CD14-positive monocyte (primary cell): ENCODE data around the gene ERFE. TPM values are rescaled to one million over a fixed set of nuclear protein-coding genes. Genes with fewer than 3 reads are reported as not detected.

Experiments
- DNase-seq, 3 donors: peaks; one replicate each; pipeline ENCODE4 v3.0.0-alpha.2; 2011 to 2022
- H2AFZ ChIP-seq: 2 replicates; pipeline ENCODE4 v1.6.0; 2012; ENCODE audit warnings: mild to moderate bottlenecking, low read depth, low read length, inconsistent platforms; ENCODE audit not compliant: insufficient read depth, poor library complexity, severe bottlenecking
- H3K27ac ChIP-seq, 2 donors: 1 replicate in 1 of 2; 2 replicates in 1 of 2; pipeline ENCODE4 v1.5.1; 2012 to 2013; ENCODE audit warnings: low read length in 2 of 2, control low read depth in 1 of 2, inconsistent platforms in 1 of 2, low read depth in 1 of 2, mild to moderate bottlenecking in 1 of 2
- H3K27me3 ChIP-seq, 2 donors: one replicate each; pipeline versions ENCODE4 v1.6.0 to v1.6.1; 2011 to 2013; ENCODE audit warnings: low read length in 2 of 2; ENCODE audit not compliant: control insufficient read depth in 2 of 2, insufficient read depth in 2 of 2
- H3K36me3 ChIP-seq, 2 donors: replicated peaks in 1 of 2; 1 replicate in 1 of 2; 2 replicates in 1 of 2; pipeline versions ENCODE4 v1.5.1 to v1.6.1; 2012 to 2013; ENCODE audit warnings: low read length in 2 of 2, control low read depth in 1 of 2, inconsistent platforms in 1 of 2, mild to moderate bottlenecking in 1 of 2; ENCODE audit not compliant: insufficient read depth in 2 of 2, control insufficient read depth in 1 of 2
- H3K4me1 ChIP-seq, 2 donors: 1 replicate in 1 of 2; 2 replicates in 1 of 2; pipeline versions ENCODE4 v1.5.1 to v1.6.1; 2012 to 2013; ENCODE audit warnings: low read length in 2 of 2, control low read depth in 1 of 2, inconsistent platforms in 1 of 2, mild to moderate bottlenecking in 1 of 2, moderate library complexity in 1 of 2; ENCODE audit not compliant: insufficient read depth in 2 of 2, control insufficient read depth in 1 of 2
- H3K4me2 ChIP-seq: replicated peaks from 2 replicates; pipeline ENCODE3; 2012; ENCODE audit warnings: low read length, moderate library complexity, mild to moderate bottlenecking; ENCODE audit not compliant: poor library complexity, severe bottlenecking; ENCODE audit errors: extremely low read depth
- H3K4me3 ChIP-seq, 3 experiments: fragments of 200-600 bp in 1 of 3; sonication (generic) in 1 of 3; replicated peaks in 1 of 3; 1 replicate in 2 of 3; 2 replicates in 1 of 3; pipeline ENCODE4 v1.5.1; 2011 to 2013; ENCODE audit warnings: low read length in 3 of 3, mild to moderate bottlenecking in 3 of 3, control low read depth in 2 of 3, low read depth in 2 of 3, inconsistent platforms in 1 of 3, moderate library complexity in 1 of 3
- H3K79me2 ChIP-seq: 2 replicates; pipeline ENCODE4 v1.6.0; 2012; ENCODE audit warnings: mild to moderate bottlenecking, control low read depth, inconsistent platforms, low read length, moderate library complexity; ENCODE audit not compliant: insufficient read depth
- H3K9ac ChIP-seq: 2 replicates; pipeline ENCODE4 v1.6.0; 2017; ENCODE audit warnings: low read length, mild to moderate bottlenecking; ENCODE audit not compliant: insufficient read depth, poor library complexity, severe bottlenecking
- H3K9me3 ChIP-seq, 2 donors: replicated peaks in 1 of 2; 1 replicate in 1 of 2; 2 replicates in 1 of 2; pipeline versions ENCODE4 v1.5.1 to v1.6.1; 2012 to 2013; ENCODE audit warnings: low read length in 2 of 2, control low read depth in 1 of 2; ENCODE audit not compliant: control insufficient read depth in 1 of 2, insufficient read depth in 1 of 2
- H4K20me1 ChIP-seq: 2 replicates; pipeline ENCODE4 v1.6.0; 2012; ENCODE audit warnings: mild to moderate bottlenecking, low read length, control low read depth, moderate library complexity; ENCODE audit not compliant: insufficient read depth
- H3K27ac Mint-ChIP-seq, 7 donors: one replicate each; pipeline ENCODE4 v1.8.0; 2020; ENCODE audit warnings: mild to moderate bottlenecking in 7 of 7, mixed read lengths in 7 of 7, moderate library complexity in 6 of 7, inconsistent platforms in 2 of 7
- H3K27me3 Mint-ChIP-seq, 3 donors: one replicate each; pipeline ENCODE4 v1.8.0; 2021 to 2022; ENCODE audit warnings: low read depth in 3 of 3, mild to moderate bottlenecking in 3 of 3, mixed read lengths in 3 of 3, moderate library complexity in 3 of 3, inconsistent platforms in 1 of 3
- H3K36me3 Mint-ChIP-seq, 2 donors: one replicate each; pipeline ENCODE4 v1.8.0; 2020; ENCODE audit warnings: mixed read lengths in 2 of 2, inconsistent platforms in 1 of 2, mild to moderate bottlenecking in 1 of 2
- H3K4me1 Mint-ChIP-seq: one replicate; pipeline ENCODE4 v1.8.0; 2020; ENCODE audit warnings: mild to moderate bottlenecking, mixed read lengths
- H3K4me3 Mint-ChIP-seq, 2 donors: one replicate each; pipeline ENCODE4 v1.8.0; 2020; ENCODE audit warnings: mild to moderate bottlenecking in 2 of 2, mixed read lengths in 2 of 2, moderate library complexity in 1 of 2
- H3K9me3 Mint-ChIP-seq, 7 donors: one replicate each; pipeline ENCODE4 v1.8.0; 2020 to 2022; ENCODE audit warnings: mixed read lengths in 7 of 7, mild to moderate bottlenecking in 6 of 7, moderate library complexity in 6 of 7, inconsistent platforms in 2 of 7
- CTCF ChIP-seq: fragments of 200-600 bp; IDR thresholded peaks from one replicate; pipeline ENCODE4 v1.8.0; 2022; ENCODE audit warnings: antibody characterized with exemption, mild to moderate bottlenecking
- WGBS: methylation state at CpG from one replicate; pipeline ENCODE4 v1.1.5; 2013; ENCODE audit warnings: missing lambda C conversion rate; ENCODE audit not compliant: insufficient coverage; 5-methylcytosine and 5-hydroxymethylcytosine counted together
- intact Hi-C, 2 donors: fragments of 100-400 bp; cut with micrococcal nuclease; formaldehyde crosslinking; loops; one replicate each; pipeline versions ENCODE4 v1.15.0 to v1.15.1; 2023
- polyA plus RNA-seq, 3 donors: library from polyadenylated mRNA; depleted of rRNA in 1 of 3; unstranded in 2 of 3; stranded (reverse) in 1 of 3; fragments of 300-500 nt in 2 of 3; fragments of >200 nt in 1 of 3; fragmentation: Illumina TruSeq in 2 of 3; gene quantifications; 1 replicate in 2 of 3; 2 replicates in 1 of 3; pipeline ENCODE4 v1.2.3, GENCODE V29; 2012 to 2021

ERFE gene
- polyA plus RNA-seq, 3 donors: not detected

DNA sequence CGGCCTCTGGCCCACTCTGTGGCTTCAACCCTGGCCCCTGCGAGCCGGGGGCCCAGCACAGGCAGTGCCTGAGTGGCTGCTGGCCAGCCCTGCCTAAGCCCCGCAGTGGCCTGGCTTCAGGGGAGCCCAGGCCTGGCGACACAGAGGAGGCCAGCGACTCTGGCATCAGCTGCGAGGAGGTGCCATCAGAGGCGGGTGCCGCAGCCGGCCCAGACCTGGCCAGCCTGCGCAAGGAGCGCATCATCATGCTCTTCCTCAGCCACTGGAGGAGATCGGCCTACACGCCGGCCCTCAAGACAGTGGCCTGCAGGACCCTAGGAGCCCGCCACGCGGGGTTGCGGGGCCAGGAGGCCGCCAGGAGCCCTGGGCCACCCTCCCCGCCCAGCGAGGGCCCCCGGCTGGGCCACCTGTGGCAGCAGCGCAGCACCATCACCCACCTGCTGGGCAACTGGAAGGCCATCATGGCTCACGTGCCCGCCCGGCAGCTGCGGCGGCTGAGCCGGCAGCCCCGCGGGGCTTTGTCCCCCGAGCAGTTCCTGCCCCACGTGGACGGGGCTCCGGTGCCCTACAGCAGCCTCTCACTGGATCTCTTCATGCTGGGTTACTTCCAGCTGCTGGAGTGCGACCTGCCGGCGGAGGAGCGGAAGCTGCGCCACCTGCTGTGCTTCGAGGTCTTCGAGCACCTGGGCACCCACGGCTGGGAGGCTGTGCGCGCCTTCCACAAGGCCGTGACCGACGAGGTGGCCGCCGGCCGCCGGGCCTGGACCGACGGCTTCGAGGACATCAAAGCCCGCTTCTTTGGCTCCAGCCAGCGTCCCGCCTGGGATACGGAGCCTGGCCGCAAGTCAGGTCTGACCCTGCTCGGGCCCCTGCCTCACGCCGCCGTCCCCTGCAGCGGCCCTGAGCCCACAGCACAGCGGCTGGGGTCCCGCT, 27.8 kb upstream of the ERFE start:
- Histone ChIP-seq H3K4me3 (no peak overlapping the region), H3K27me3 (no peaks in the 10 kb centered on the region), H4K20me1 (no peaks in the 10 kb centered on the region), H3K79me2 (no peaks in the 10 kb centered on the region), H3K9me3 (no peaks in the 10 kb centered on the region), H3K27ac (no peak overlapping the region), H2AFZ (no peak overlapping the region), H3K4me1 (peaks cover 0 to 3% of the 10 kb centered on the region in 2 donors), H3K36me3 (no peaks in the 10 kb centered on the region), H3K9ac (no peak overlapping the region), H3K4me2 (no peak overlapping the region)
- no peak for DNase-seq
- Mint-ChIP-seq H3K36me3 (no peaks in the 10 kb centered on the region), H3K27ac (no peak overlapping the region), H3K27me3 (peaks cover 0 to 6% (median 2%) of the 10 kb centered on the region in 3 donors), H3K4me1 (peaks cover 7% of the 10 kb centered on the region), H3K9me3 (no peaks in the 10 kb centered on the region), H3K4me3 (no peak overlapping the region)
- TF ChIP-seq CTCF: no peak
- intact Hi-C loops: no loop called here
- WGBS: 95% methylated on average over 68 of the region's 68 CpGs

DNA sequence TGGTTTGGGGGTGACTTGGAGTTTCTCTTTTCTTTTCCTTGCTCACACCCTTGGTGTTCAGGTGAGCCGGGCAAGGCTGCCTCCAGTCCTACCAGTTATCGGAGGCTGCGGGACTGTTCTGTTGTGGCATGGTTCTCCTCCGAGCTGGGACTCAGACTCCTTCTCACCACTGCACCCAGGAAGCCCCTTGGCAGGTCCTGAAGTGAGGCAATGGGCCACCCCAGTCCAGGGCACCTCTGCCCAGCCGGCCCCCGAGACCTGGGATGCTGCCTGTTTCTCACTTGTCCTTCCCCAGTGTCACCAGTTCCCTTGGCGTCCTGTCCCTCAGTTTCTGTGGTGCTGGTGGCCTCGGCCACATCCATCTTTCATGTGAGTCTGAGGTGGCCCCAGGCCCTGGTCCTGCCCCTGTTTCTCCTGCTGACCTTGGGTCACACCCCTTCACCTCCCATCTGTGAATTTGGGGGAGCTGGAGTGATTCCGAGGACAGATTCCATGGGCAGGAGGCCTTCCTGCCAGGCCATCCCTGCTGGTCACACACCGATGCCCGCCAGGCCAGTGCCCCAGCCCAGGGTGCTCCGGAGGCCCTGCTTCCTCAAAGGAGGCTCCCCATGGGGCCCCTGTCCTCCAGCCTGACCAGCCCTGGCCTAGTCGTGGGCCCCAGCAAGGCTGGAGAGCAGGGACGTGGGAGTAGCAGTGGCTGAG, 26.9 kb upstream of the ERFE start:
- H3K9ac ChIP-seq: no peak overlapping the region
- Mint-ChIP-seq H3K27me3 (peaks cover 0 to 6% (median 2%) of the 10 kb centered on the region in 3 donors), H3K4me1 (peaks cover 17% of the 10 kb centered on the region), H3K27ac (no peak overlapping the region), H3K36me3 (no peaks in the 10 kb centered on the region), H3K4me3 (no peak overlapping the region), H3K9me3 (no peaks in the 10 kb centered on the region)
- H3K4me1 ChIP-seq: peaks cover 7 to 8% of the 10 kb centered on the region in 2 donors
- no peak overlapping the region for H3K4me2 ChIP-seq
- no peaks in the 10 kb centered on the region for H3K36me3 ChIP-seq
- H3K27ac ChIP-seq: no peak overlapping the region
- no peaks in the 10 kb centered on the region for H4K20me1 ChIP-seq
- H3K27me3 ChIP-seq: no peaks in the 10 kb centered on the region
- no peaks in the 10 kb centered on the region for H3K79me2 ChIP-seq
- no peak overlapping the region for H2AFZ ChIP-seq
- intact Hi-C loops: no loop called here
- 96% methylated on average over 14 of the region's 14 CpGs for WGBS
- H3K4me3 ChIP-seq: no peak overlapping the region
- no peak for TF ChIP-seq CTCF
- DNase-seq: no peak
- H3K9me3 ChIP-seq: no peaks in the 10 kb centered on the region
